ENCODE data around the gene FADS1.

The FADS1 gene

GRCh38 chr11:61795459-61795858 lies 21.3 kb downstream of the FADS1 start:
- DNase-seq (ENCODE audit: low read depth) = no peak

- no peak for DNase-seq (ENCODE audit: low read depth)
These were observed 22.2 kb downstream of the FADS1 start for GRCh38 chr11:61794579-61794978.

GRCh38 chr11:61793829-61794204 lies 23.0 kb downstream of the FADS1 start:
- no peak for DNase-seq (ENCODE audit: low read depth)

GRCh38 chr11:61793083-61793828 lies 23.5 kb downstream of the FADS1 start:
- DNase-seq (ENCODE audit: low read depth) = no peak

GRCh38 chr11:61792310-61793082 lies 24.3 kb downstream of the FADS1 start, which contains the start of the genes FEN1 and TMEM258:
Gene FEN1, plus strand, starts transcription at chr11:61792911. Its CDS starts 2,451 bp downstream, at chr11:61795362.
Gene TMEM258, minus strand, starts transcription at chr11:61792599. Its CDS starts 41 bp downstream, at chr11:61792558.
- peak; percentile 85 for DNase-seq (ENCODE audit: low read depth)

- DNase-seq (ENCODE audit: low read depth) = peak; percentile 69
These were observed 25.0 kb downstream of the FADS1 start for GRCh38 chr11:61791737-61792309.

GRCh38 chr11:61787928-61788491 lies 28.8 kb downstream of the FADS1 start:
- DNase-seq (ENCODE audit: low read depth) = no peak

GRCh38 chr11:61785837-61786402 lies 30.9 kb downstream of the FADS1 start:
- no peak for DNase-seq (ENCODE audit: low read depth)

GRCh38 chr11:61784506-61784805 lies 32.3 kb downstream of the FADS1 start:
- DNase-seq (ENCODE audit: low read depth) = no peak

- DNase-seq (ENCODE audit: low read depth) = no peak
These were observed 32.9 kb downstream of the FADS1 start for GRCh38 chr11:61783717-61784505.

- no peak for DNase-seq (ENCODE audit: low read depth)
These were observed 34.0 kb downstream of the FADS1 start for GRCh38 chr11:61782841-61783240.

- DNase-seq (ENCODE audit: low read depth) = no peak
These were observed 34.5 kb downstream of the FADS1 start for GRCh38 chr11:61782299-61782698.

- no peak for DNase-seq (ENCODE audit: low read depth)
These were observed 35.2 kb downstream of the FADS1 start for GRCh38 chr11:61781585-61781984.

GRCh38 chr11:61780581-61781162 lies 36.1 kb downstream of the FADS1 start:
- no peak for DNase-seq (ENCODE audit: low read depth)

- DNase-seq (ENCODE audit: low read depth) = no peak
These were observed 36.9 kb downstream of the FADS1 start for GRCh38 chr11:61779666-61780525.

- no peak for DNase-seq (ENCODE audit: low read depth)
These were observed 37.7 kb downstream of the FADS1 start for GRCh38 chr11:61778920-61779650.

- no peak for DNase-seq (ENCODE audit: low read depth)
These were observed 38.4 kb downstream of the FADS1 start for GRCh38 chr11:61778357-61778886.

GRCh38 chr11:61777234-61778090 lies 39.3 kb downstream of the FADS1 start:
- DNase-seq (ENCODE audit: low read depth) = no peak

Data from GM04504 (cell line).